Neuronal stem cell (in vitro differentiated cells): ENCODE data around the gene ELAVL3.
"Not testable (repeated sequence)": the region's sequence is repeated elsewhere in the genome, so short reads cannot be mapped to it uniquely, and the experiment has no call there.

Source experiments
- DNase-seq: peaks from one replicate; pipeline ENCODE4 v3.0.0-alpha.2; 2013; ENCODE audit warnings: low spot score
- H2AFZ ChIP-seq: one replicate; pipeline ENCODE4 v1.6.1; 2013; ENCODE audit warnings: mild to moderate bottlenecking, low read length, inconsistent platforms
- H2AK5ac ChIP-seq: 2 replicates; pipeline ENCODE4 v1.6.1; 2013; ENCODE audit warnings: low read depth, mild to moderate bottlenecking, inconsistent platforms, low read length, moderate library complexity, mixed read lengths
- H2BK120ac ChIP-seq: 2 replicates; pipeline ENCODE4 v1.6.1; 2013; ENCODE audit warnings: low read depth, mild to moderate bottlenecking, inconsistent platforms, low read length, moderate library complexity, mixed read lengths
- H2BK12ac ChIP-seq: one replicate; pipeline ENCODE4 v1.6.1; 2013; ENCODE audit warnings: low read length, inconsistent platforms
- H2BK15ac ChIP-seq: 2 replicates; pipeline ENCODE4 v1.6.1; 2013; ENCODE audit warnings: mild to moderate bottlenecking, low read length, inconsistent platforms, mixed read lengths
- H2BK5ac ChIP-seq: one replicate; pipeline ENCODE4 v1.6.1; 2013; ENCODE audit warnings: inconsistent platforms, mild to moderate bottlenecking, low read length, moderate library complexity
- H3K14ac ChIP-seq: one replicate; pipeline ENCODE4 v1.6.1; 2013; ENCODE audit warnings: low read length, inconsistent platforms
- H3K18ac ChIP-seq: 2 replicates; pipeline ENCODE4 v1.6.1; 2013; ENCODE audit warnings: low read length, inconsistent platforms
- H3K23ac ChIP-seq: 2 replicates; pipeline ENCODE4 v1.6.1; 2013; ENCODE audit warnings: low read depth, mild to moderate bottlenecking, mixed read lengths, low read length, inconsistent platforms; ENCODE audit not compliant: poor library complexity
- H3K27ac ChIP-seq: replicated peaks from 3 replicates; pipeline ENCODE4 v1.5.1; 2013; ENCODE audit warnings: low read length, inconsistent platforms
- H3K27me3 ChIP-seq, 3 experiments: 2 replicates each; pipeline ENCODE4 v1.6.1; 2013; ENCODE audit warnings: low read length in 3 of 3, mild to moderate bottlenecking in 2 of 3, inconsistent platforms in 1 of 3, low read depth in 1 of 3, mixed read lengths in 1 of 3, moderate library complexity in 1 of 3; ENCODE audit not compliant: control insufficient read depth in 3 of 3, insufficient read depth in 3 of 3
- H3K36me3 ChIP-seq, 2 donors: replicated peaks in 1 of 2; 2 replicates each; pipeline ENCODE4 v1.6.1; 2013; ENCODE audit warnings: low read length in 2 of 2; ENCODE audit not compliant: control insufficient read depth in 2 of 2, insufficient read depth in 2 of 2
- H3K4ac ChIP-seq: 2 replicates; pipeline ENCODE4 v1.6.1; 2013; ENCODE audit warnings: inconsistent platforms, mild to moderate bottlenecking, low read length, moderate library complexity
- H3K4me1 ChIP-seq, 2 donors: 1 replicate in 1 of 2; 2 replicates in 1 of 2; pipeline ENCODE4 v1.6.1; 2013; ENCODE audit warnings: low read length in 2 of 2, low read depth in 1 of 2; ENCODE audit not compliant: control insufficient read depth in 2 of 2, insufficient read depth in 1 of 2
- H3K4me2 ChIP-seq: one replicate; pipeline ENCODE4 v1.6.1; 2013; ENCODE audit warnings: mild to moderate bottlenecking, low read length, inconsistent platforms; ENCODE audit not compliant: insufficient read depth, poor library complexity, severe bottlenecking
- H3K4me3 ChIP-seq, 2 donors: 2 replicates each; pipeline ENCODE4 v1.5.1; 2013; ENCODE audit warnings: low read length in 2 of 2, mild to moderate bottlenecking in 2 of 2, inconsistent platforms in 1 of 2, moderate library complexity in 1 of 2
- H3K79me1 ChIP-seq: one replicate; pipeline ENCODE4 v1.6.1; 2013; ENCODE audit warnings: low read depth, mild to moderate bottlenecking, inconsistent platforms, low read length, moderate library complexity
- H3K9ac ChIP-seq: one replicate; pipeline ENCODE4 v1.6.1; 2013; ENCODE audit warnings: mild to moderate bottlenecking, low read depth, low read length, inconsistent platforms; ENCODE audit not compliant: poor library complexity
- H3K9me3 ChIP-seq, 2 donors: replicated peaks in 1 of 2; 2 replicates each; pipeline versions ENCODE3 to v1.6.1; 2013; ENCODE audit warnings: low read length in 2 of 2, mild to moderate bottlenecking in 2 of 2, inconsistent platforms in 1 of 2, low read depth in 1 of 2, mixed read lengths in 1 of 2, moderate library complexity in 1 of 2; ENCODE audit not compliant: control insufficient read depth in 2 of 2, insufficient read depth in 1 of 2
- H4K8ac ChIP-seq: one replicate; pipeline ENCODE4 v1.6.1; 2013; ENCODE audit warnings: low read depth, mild to moderate bottlenecking, inconsistent platforms, low read length, moderate library complexity
- H4K91ac ChIP-seq: one replicate; pipeline ENCODE4 v1.6.1; 2013; ENCODE audit warnings: low read length, low read depth, mild to moderate bottlenecking, inconsistent platforms; ENCODE audit not compliant: poor library complexity
- WGBS, 2 donors: extraction: QIAGEN DNeasy Blood & Tissue Kit; methylation state at CpG; one replicate each; pipeline ENCODE4 v1.1.7; 2013; ENCODE audit warnings: missing lambda C conversion rate in 2 of 2, mixed read lengths in 1 of 2; ENCODE audit not compliant: insufficient read length in 2 of 2, insufficient replicate concordance in 1 of 2; ENCODE audit errors: extremely low coverage in 2 of 2; 5-methylcytosine and 5-hydroxymethylcytosine counted together

ELAVL3 gene

GRCh38 chr19:11434703-11435056, 46.2 kb downstream of the ELAVL3 start:
- H3K79me1 ChIP-seq = peaks cover 12% of the 10 kb centered on the region
- H2BK15ac ChIP-seq = no peak overlapping the region
- no peak overlapping the region for H3K4ac ChIP-seq
- H3K4me3 ChIP-seq = peak overlapping the region; percentile 54 to 77
- no peak overlapping the region for H4K8ac ChIP-seq
- peak overlapping the region; percentile 89 for H3K9ac ChIP-seq
- no peak overlapping the region for H2AK5ac ChIP-seq
- H3K9me3 ChIP-seq = no peaks in the 10 kb centered on the region
- peak overlapping the region; percentile 81 for H3K27ac ChIP-seq
- peak overlapping the region; percentile 14 for H3K23ac ChIP-seq
- H2BK5ac ChIP-seq = no peak overlapping the region
- peak overlapping the region; percentile 87 for H3K18ac ChIP-seq
- H2BK12ac ChIP-seq = no peak overlapping the region
- WGBS, 2 donors = no CpG with 5 or more reads among the region's 9 CpGs
- no peaks in the 10 kb centered on the region for H3K27me3 ChIP-seq
- H4K91ac ChIP-seq = no peak overlapping the region
- H3K36me3 ChIP-seq = peaks cover 22 to 33% of the 10 kb centered on the region in 2 donors
- peaks cover 10% of the 10 kb centered on the region in 2 donors for H3K4me1 ChIP-seq
- H3K4me2 ChIP-seq = peak overlapping the region; percentile 78
- H2AFZ ChIP-seq = peak overlapping the region; percentile 89
- no peak overlapping the region for H3K14ac ChIP-seq
- H2BK120ac ChIP-seq = no peak overlapping the region
- no peak for DNase-seq

GRCh38 chr19:11433526-11433925, 47.3 kb downstream of the ELAVL3 start:
- H3K4me1 ChIP-seq = peaks cover 10% of the 10 kb centered on the region in 2 donors
- not testable (repeated sequence) for H2AFZ ChIP-seq, H3K4me3 ChIP-seq, H3K4ac ChIP-seq, H3K18ac ChIP-seq, H3K23ac ChIP-seq, H3K9ac ChIP-seq, H3K4me2 ChIP-seq, H4K91ac ChIP-seq, H3K27me3 ChIP-seq, H3K9me3 ChIP-seq, H2BK15ac ChIP-seq, H3K14ac ChIP-seq, H2AK5ac ChIP-seq, H2BK120ac ChIP-seq, H4K8ac ChIP-seq, H2BK5ac ChIP-seq, DNase-seq, H3K27ac ChIP-seq, H2BK12ac ChIP-seq
- H3K79me1 ChIP-seq = peaks cover 12% of the 10 kb centered on the region
- H3K36me3 ChIP-seq = peaks cover 16 to 22% of the 10 kb centered on the region in 2 donors
- no CpG with 5 or more reads among the region's 3 CpGs for WGBS, 2 donors

- no peak overlapping the region for H3K4me3 ChIP-seq
- H3K4ac ChIP-seq = no peak overlapping the region
- H2AFZ ChIP-seq = no peak overlapping the region
- peak overlapping the region; percentile 63 for H3K14ac ChIP-seq
- no peaks in the 10 kb centered on the region for H3K36me3 ChIP-seq
- H3K23ac ChIP-seq = no peak overlapping the region
- no peak overlapping the region for H2BK12ac ChIP-seq
- no peak overlapping the region for H2BK5ac ChIP-seq
- H2BK15ac ChIP-seq = no peak overlapping the region
- H2AK5ac ChIP-seq = peak overlapping the region; percentile 84
- WGBS, 2 donors = no CpG with 5 or more reads among the region's 19 CpGs
- no peak overlapping the region for H4K91ac ChIP-seq
- no peak overlapping the region for H4K8ac ChIP-seq
- H2BK120ac ChIP-seq = peak overlapping the region; percentile 41
- H3K79me1 ChIP-seq = no peaks in the 10 kb centered on the region
- no peak overlapping the region for H3K18ac ChIP-seq
- peaks cover 5 to 13% of the 10 kb centered on the region in 2 donors for H3K9me3 ChIP-seq
- H3K4me1 ChIP-seq = no peaks in the 10 kb centered on the region
- no peak overlapping the region for H3K27ac ChIP-seq
- no peak for DNase-seq
- H3K9ac ChIP-seq = no peak overlapping the region
- H3K4me2 ChIP-seq = no peak overlapping the region
- H3K27me3 ChIP-seq = peaks cover 20 to 26% (median 24%) of the 10 kb centered on the region in 3 experiments
Measured at GRCh38 chr19:11426656-11427055, 54.2 kb downstream of the ELAVL3 start.

DNA sequence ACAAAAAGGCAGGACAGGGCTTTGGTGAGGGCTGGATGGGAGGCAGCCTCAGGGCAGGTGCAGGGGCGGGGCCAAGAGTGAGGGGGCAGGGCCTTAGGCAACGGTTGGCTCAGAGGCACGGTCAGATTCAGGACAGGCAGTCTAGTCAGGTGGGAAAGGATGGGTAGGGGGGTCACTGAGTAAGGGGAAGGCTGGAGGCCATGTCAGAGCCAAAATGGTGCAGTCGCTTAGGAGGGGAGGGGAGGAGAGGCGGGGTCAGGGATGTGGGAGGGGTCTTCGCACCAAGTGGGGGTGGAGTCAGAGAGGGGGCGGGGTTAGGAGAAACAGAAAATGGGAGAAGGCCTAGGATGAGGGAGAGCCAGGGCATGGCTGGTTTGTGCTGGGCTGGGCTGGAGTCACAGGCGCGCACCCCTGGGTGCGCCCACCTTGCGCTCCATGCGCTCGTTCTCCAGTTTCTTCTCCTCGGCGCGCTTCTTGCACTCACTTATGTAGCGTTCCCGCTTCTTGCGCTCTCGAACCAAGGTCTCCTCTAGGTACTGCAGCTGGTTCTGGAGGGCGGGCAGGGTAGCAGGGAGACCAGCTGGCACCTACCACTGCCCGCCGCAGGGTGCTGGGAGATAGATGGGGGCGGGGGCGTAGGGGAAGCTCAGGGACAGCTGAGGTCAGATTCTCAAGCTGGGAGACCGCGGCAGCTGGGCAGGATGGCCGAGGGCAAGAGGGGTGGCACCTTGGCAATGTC, 55.0 kb downstream of the ELAVL3 start:
- peak overlapping the region; percentile 44 for H3K9ac ChIP-seq
- H3K27me3 ChIP-seq = peaks cover 27 to 34% (median 31%) of the 10 kb centered on the region in 3 experiments
- peaks cover 9 to 13% of the 10 kb centered on the region in 2 donors for H3K9me3 ChIP-seq
- DNase-seq = no peak
- no peak overlapping the region for H3K4ac ChIP-seq
- H3K4me3 ChIP-seq = no peak overlapping the region
- H4K8ac ChIP-seq = no peak overlapping the region
- H2BK12ac ChIP-seq = no peak overlapping the region
- no peak overlapping the region for H3K14ac ChIP-seq
- no CpG with 5 or more reads among the region's 28 CpGs for WGBS, 2 donors
- H2BK15ac ChIP-seq = no peak overlapping the region
- no peaks in the 10 kb centered on the region for H3K36me3 ChIP-seq
- H3K4me1 ChIP-seq = peaks cover 3 to 6% of the 10 kb centered on the region in 2 donors
- no peak overlapping the region for H3K23ac ChIP-seq
- no peak overlapping the region for H3K27ac ChIP-seq
- H2AK5ac ChIP-seq = no peak overlapping the region
- no peak overlapping the region for H3K18ac ChIP-seq
- no peak overlapping the region for H2BK5ac ChIP-seq
- H3K4me2 ChIP-seq = no peak overlapping the region
- H4K91ac ChIP-seq = no peak overlapping the region
- H3K79me1 ChIP-seq = no peaks in the 10 kb centered on the region
- H2AFZ ChIP-seq = no peak overlapping the region
- H2BK120ac ChIP-seq = no peak overlapping the region
